GM12801 (cell line): Measurements from ENCODE around the gene DCAF10.

Experiments
- TF ChIP-seq, protein P1 (sequence below): IDR thresholded peaks from one replicate; pipeline ENCODE4 v1.5.1; 2011; ENCODE audit warnings: control low read depth; ENCODE audit not compliant: insufficient read length; ENCODE audit errors: extremely low read depth

The DCAF10 gene

GRCh38 chr9:37910271-37910670 lies 109.7 kb downstream of the DCAF10 start:
- TF ChIP-seq, protein P1, sequence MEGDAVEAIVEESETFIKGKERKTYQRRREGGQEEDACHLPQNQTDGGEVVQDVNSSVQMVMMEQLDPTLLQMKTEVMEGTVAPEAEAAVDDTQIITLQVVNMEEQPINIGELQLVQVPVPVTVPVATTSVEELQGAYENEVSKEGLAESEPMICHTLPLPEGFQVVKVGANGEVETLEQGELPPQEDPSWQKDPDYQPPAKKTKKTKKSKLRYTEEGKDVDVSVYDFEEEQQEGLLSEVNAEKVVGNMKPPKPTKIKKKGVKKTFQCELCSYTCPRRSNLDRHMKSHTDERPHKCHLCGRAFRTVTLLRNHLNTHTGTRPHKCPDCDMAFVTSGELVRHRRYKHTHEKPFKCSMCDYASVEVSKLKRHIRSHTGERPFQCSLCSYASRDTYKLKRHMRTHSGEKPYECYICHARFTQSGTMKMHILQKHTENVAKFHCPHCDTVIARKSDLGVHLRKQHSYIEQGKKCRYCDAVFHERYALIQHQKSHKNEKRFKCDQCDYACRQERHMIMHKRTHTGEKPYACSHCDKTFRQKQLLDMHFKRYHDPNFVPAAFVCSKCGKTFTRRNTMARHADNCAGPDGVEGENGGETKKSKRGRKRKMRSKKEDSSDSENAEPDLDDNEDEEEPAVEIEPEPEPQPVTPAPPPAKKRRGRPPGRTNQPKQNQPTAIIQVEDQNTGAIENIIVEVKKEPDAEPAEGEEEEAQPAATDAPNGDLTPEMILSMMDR, result no peak

DNA sequence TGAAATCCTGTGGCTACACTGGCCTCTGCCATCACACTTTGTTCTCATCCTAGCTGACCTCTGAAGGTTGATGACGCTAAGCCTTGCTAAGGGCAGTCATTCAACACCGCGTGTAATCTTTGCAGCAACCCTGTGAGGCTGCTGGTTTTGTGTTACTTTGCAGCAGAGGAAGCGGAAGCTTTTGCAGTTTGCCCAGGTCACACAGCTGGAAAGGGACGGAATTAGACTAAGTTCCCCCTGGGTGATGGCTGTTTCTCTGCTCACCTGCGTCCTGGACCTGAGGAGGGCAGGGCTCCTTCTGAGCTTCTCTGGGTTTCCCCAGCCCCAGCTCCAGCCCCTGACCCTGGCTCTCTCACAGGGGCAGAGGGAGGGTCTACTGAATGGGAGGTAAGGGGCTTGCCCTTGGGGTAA lies 110.7 kb downstream of the DCAF10 start:
- TF ChIP-seq, protein P1, result no peak

GRCh38 chr9:37913480-37914153 lies 113.0 kb downstream of the DCAF10 start:
- TF ChIP-seq, protein P1, result no peak

DNA sequence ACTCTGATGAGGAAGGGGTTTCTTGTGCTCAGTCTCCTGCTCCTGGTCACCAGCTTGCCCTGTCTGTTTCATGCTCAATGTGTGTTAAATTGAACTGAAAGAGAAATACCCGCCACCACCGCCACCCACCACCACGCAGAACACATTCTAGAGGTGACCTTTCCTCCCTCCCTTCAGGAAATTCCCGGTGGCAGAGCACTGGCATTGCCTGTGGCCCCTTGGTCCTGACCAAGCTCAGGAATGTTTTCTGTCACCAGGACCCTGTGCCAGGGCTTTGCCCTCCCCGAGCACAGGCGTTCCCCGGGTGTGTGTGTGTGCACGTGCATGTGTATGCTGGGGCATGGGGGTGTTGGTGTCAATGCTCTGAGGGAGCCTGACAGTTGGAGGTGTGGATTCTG lies 113.6 kb downstream of the DCAF10 start:
- TF ChIP-seq, protein P1, result no peak

- TF ChIP-seq, protein P1, result no peak
Observed at GRCh38 chr9:37914701-37915358, 114.2 kb downstream of the DCAF10 start.

DNA sequence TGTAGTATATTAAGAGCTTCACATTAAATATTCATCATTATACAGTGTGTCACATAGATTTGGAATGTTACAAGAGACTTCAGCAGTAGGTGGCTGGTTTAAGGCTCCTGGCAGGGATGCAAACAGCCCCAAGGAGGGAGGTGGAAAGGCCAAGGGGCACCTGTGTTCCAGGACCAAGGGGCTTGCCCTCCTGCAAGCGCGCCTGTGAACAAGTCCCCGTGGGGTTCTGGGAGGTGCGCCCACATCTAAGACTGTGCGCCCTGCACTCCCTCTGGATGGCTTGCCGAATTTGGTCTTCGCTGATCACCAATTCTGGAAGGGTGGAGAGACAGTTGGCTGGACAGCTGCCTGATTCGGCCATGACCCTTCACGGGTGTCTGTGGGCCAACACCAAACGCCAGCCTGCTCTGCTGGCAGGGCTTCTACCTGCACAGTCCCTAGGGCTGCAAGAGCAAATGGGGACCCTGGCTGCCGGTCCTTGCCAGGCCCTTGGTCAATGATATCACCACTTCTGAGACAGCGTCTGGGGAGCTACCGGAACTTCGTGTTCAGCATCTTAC lies 115.4 kb downstream of the DCAF10 start:
- TF ChIP-seq, protein P1, result no peak

DNA sequence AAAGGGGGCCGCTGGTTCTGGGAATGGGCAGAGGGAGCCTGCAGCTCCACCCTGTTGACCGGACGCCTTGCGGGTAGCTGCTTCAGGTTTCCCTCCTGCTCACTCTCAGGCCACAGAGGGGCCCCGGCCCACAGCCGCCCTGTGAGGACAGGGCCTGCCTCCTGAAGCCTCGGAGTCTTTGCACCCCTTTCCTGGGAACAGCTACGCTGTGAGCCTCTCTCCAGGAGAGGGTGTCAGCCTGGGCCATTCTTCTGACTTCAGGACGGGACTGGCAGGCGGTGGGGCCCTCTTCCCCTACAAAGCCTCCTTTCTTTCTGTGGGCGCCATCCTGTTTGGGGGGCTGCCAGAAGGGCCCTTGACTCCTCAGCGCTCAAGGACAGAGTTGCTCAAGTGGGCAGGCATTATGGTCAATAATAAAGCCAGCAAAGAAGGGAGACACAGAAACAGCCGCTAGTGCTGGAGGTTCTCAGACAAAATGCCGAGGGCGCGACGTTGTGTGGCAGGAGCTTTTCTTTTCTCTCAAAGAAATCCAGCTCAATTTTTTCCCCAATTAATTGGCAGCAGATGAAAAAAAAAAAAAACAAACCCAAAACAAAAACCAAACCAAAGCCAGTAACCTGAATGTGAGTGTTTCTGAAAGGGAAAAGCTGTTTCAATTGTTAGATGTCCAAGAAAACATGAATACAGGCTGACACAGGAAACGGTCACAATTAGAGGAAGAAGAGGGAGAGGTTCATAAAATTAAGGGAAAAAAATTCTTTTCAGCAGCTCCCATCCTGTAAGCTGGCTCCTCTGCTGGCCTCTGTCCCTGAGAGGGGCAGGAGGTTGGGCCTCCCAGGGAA lies 116.1 kb downstream of the DCAF10 start:
- TF ChIP-seq, protein P1, result no peak
